Loucy (cell line): Measurements from ENCODE around the gene MACROH2A2.
"Not testable (repeated sequence)": the region's sequence is repeated elsewhere in the genome, so short reads cannot be mapped to it uniquely, and the experiment has no call there.

Experiments used
- EZH2phosphoT487 ChIP-seq: fragments of 200-600 bp; IDR thresholded peaks from 2 replicates; pipeline ENCODE4 v1.6.1; 2018; ENCODE audit warnings: antibody characterized with exemption, mild to moderate bottlenecking, moderate library complexity, borderline replicate concordance
- TF ChIP-seq, protein P1 (sequence below): fragments of 200-600 bp; sonication (generic); conservative IDR thresholded peaks from 2 replicates; pipeline ENCODE4 v1.5.1; 2014; ENCODE audit warnings: mild to moderate bottlenecking, antibody characterized with exemption, low read length

DNA sequence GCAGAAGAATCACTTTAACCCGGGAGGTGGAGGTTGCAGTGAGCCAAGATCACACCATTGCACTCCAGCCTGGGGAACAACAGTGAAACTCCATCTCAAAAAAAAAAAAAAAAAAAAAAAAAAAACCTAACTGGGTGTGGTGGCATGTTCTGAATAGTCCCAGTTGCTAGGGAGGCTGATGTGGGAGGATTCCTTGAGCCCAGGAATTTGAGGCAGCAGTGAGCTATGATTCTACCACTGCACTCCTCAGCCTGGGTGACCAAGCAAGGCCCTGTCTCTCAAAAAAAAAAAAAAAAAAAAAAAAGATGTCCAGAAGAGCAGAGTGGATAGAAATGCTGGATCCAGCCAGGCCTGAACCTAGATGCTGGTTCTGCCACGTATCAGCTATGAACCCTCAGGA is 28.1 kb downstream of the MACROH2A2 start:
- TF ChIP-seq, protein P1, sequence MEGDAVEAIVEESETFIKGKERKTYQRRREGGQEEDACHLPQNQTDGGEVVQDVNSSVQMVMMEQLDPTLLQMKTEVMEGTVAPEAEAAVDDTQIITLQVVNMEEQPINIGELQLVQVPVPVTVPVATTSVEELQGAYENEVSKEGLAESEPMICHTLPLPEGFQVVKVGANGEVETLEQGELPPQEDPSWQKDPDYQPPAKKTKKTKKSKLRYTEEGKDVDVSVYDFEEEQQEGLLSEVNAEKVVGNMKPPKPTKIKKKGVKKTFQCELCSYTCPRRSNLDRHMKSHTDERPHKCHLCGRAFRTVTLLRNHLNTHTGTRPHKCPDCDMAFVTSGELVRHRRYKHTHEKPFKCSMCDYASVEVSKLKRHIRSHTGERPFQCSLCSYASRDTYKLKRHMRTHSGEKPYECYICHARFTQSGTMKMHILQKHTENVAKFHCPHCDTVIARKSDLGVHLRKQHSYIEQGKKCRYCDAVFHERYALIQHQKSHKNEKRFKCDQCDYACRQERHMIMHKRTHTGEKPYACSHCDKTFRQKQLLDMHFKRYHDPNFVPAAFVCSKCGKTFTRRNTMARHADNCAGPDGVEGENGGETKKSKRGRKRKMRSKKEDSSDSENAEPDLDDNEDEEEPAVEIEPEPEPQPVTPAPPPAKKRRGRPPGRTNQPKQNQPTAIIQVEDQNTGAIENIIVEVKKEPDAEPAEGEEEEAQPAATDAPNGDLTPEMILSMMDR: not testable (repeated sequence)
- TF ChIP-seq EZH2phosphoT487: not testable (repeated sequence)
